ENCODE measurements around the gene TBXAS1. TPM values are rescaled to one million over a fixed set of nuclear protein-coding genes. Genes with fewer than 3 reads are reported as not detected.

TBXAS1 gene
- total RNA-seq (2014; rRNA removed; shearing (Covaris generic)), result 14.5 and 16.8 TPM in 2 replicates

DNA sequence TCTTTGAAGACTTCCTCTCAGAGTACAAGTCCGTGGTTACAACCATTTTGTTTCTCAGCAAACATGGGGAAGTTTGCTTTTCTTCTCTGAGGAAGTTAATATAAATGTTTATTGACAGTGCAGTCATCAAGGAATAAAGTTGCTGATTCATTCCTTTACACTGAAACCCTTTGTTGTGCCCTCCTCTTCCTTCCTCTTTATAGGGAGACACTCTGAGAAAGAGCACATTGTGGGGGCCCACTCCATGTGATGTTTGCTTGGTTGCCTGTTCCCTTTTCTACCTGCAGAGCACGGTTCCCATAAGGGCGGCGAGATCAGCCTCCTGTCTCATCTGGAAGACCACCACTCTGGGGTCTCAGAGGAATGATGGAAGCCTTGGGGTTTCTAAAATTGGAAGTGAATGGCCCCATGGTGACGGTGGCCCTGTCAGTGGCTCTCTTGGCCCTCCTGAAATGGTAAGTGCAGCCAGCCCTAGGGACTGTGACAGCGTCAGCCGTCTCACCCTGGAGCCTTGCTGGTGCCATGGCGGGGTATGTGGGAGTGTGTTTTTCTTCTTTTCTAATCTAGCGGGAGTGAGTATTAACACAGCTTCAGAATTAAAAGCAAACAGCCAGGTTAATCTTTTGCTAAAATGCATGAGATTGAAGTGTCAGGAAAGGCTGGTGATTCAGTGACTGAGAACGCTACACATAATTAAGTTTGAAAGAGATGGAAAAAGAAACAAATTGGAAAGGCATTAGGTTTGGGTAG, at the start of gene TBXAS1:
Gene TBXAS1, plus strand, starts transcription at position 240 of the 750 bp plus-strand sequence. Its CDS starts 127 bp downstream, at position 367.
- peak; percentile 22 for DNase-seq (ENCODE audit: low spot score)

GRCh38 chr7:139782932-139783331, 46.1 kb upstream of the TBXAS1 start:
- DNase-seq (ENCODE audit: low spot score), result no peak

DNA sequence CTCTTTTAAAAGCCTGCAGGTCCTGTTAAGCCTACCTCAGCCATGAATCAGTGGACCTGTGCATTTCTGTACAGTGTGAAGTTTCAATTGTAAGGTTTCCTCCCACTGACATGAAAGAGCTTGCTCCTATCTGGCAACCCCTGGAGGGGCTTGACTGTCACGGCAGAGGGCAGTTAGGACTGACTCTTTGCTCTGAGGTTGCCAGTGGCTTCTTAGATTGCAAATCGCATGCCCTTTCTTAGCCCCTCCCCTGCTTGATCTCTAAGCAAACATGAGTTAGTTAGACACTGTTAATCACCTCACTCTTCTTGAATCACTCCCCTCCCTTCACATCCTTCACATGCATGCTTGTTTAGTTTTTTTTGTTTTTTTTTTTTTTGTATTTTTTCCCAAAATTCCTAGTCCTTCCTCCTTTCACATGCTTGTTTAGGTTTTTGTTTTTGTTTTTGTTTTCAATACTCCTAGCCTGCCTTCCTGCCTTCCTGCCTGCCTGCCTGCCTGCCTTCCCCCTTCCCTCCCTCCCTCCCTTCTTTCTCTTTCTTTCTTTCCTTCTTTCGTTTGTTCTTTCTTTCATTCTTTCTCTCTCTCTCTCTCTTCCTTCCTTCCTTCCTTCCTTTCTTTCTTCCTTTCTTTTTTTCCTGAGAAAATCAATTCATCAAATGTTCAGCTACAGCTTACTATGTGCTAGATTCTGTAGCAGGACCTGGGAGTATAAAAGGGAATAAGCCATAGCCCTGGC, 45.2 kb upstream of the TBXAS1 start:
- DNase-seq (ENCODE audit: low spot score), result no peak

DNA sequence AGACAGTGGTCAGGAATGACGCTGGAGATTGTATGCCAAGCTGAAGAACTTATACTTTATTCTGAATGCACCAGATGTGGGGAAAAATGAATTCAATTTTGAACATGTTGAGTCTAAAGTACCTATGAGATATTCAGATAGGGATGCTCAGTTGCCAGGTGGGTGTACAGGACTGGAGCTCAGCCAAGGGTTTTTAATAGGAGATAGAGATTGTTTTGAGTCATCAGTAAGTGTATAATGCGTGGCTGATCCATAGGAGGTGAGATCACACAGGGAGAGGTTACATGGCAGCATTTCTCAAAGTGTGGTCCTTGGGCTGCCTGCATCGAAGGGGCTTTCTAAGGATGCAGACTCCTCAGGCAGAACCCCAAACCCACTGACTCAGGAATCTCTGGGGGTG, 44.4 kb upstream of the TBXAS1 start:
- DNase-seq (ENCODE audit: low spot score), result no peak

- DNase-seq (ENCODE audit: low spot score), result no peak
These were observed 37.7 kb upstream of the TBXAS1 start for GRCh38 chr7:139791316-139791715.

GRCh38 chr7:139797607-139798006, 31.5 kb upstream of the TBXAS1 start:
- no peak for DNase-seq (ENCODE audit: low spot score)

GRCh38 chr7:139798221-139798620, 30.8 kb upstream of the TBXAS1 start:
- no peak for DNase-seq (ENCODE audit: low spot score)

DNA sequence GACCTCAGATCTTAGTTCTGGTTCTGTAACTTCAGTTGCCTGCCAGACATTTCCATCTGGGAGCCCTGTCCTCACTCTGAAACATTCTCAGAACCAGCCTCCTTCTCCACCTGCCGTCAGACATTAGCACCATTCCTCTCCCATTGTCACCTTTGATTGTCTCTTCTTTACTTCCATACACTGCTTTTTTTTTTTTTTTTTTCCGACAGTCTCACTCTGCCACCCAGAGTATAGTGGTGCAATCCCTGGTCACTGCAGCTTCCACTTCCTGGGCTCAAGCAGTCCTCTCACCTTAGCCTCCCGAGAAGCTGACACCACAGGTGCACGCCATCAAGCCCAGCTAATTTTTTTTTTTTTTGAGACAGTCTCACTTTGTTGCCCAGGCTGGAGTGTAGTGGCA, 30.2 kb upstream of the TBXAS1 start:
- no peak for DNase-seq (ENCODE audit: low spot score)

- no peak for DNase-seq (ENCODE audit: low spot score)
These were observed 29.5 kb upstream of the TBXAS1 start for GRCh38 chr7:139799586-139799985.

DNA sequence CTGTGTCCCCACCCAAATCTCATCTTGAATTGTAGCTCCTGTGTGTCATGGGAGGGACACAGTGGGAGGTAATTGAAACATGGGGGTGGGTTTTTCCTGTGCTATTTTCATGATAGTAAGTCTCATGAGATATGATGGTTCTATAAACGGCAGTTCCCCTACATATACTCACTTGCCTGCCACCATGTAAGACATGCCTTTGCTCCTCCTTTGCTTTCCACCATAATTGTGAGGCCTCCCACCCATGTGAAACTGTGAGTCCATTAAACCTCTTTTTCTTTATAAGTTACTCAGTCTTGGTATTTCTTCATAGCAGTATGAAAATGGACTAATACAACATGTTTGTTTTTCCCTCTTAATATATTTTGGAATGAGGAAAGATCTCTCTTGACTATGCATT, 24.5 kb upstream of the TBXAS1 start:
- no peak for DNase-seq (ENCODE audit: low spot score)

DNA sequence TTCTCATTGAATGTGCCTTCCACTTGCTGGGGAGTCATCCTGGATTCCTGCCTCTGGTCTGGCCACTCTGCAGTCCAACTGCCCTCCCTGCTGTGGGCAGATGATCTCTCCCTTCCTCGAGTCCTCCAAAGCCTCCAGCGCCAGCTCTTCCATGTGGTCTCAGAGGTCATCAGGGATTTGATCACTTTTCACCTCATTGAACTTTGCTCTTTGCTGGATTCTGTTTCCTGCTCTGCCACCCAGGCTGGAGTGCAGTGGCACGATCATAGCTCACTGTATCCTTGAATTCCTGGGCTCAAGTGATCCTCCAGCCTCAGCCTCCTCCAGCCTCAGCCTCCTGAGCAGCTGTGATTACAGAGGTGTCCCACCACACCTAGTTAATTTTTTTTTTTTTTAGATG, 22.1 kb upstream of the TBXAS1 start:
- DNase-seq (ENCODE audit: low spot score), result no peak

DNA sequence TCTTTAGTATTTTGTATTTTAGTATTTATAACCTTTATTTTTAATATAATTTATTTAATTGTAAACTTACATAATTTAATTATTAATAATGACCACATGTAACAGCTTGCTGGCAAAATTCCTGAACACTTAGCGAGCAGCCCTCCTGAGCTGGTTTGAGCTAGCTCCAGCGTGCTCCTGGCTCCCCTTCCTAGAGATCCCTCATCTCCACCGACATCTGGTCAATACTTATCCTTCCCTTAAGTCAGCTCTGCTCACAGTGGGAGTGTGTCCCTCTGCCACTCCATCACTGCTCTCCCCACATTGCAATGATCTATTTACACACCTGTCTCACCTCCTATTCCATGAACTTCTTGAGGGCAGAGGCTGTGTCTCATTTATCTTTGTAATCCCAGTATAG, 20.6 kb upstream of the TBXAS1 start:
- DNase-seq (ENCODE audit: low spot score), result no peak

- no peak for DNase-seq (ENCODE audit: low spot score)
These were observed 20.1 kb upstream of the TBXAS1 start for GRCh38 chr7:139808846-139809442.

DNA sequence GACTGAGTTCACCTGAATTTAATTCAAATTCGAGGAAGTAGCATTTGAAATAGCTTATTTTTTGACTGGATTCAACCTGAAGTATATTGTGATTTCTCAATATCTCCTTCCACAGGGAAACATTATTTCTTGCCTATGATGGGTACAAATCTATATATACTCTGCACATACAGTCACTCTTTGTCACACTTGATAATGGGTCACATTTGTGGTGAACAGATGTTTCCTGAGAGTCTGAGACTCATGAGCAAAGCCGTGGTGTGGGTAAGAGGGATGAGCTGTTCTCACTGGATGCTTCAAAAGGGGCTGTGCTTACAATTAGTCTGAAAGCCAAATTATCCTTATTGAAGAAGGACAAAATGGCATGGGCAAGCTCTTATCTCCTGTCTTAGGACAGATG, 18.0 kb upstream of the TBXAS1 start:
- no peak for DNase-seq (ENCODE audit: low spot score)

- DNase-seq (ENCODE audit: low spot score), result no peak
These were observed 15.9 kb upstream of the TBXAS1 start for GRCh38 chr7:139813151-139813550.

GRCh38 chr7:139813689-139814088, 15.4 kb upstream of the TBXAS1 start:
- DNase-seq (ENCODE audit: low spot score), result no peak

DNA sequence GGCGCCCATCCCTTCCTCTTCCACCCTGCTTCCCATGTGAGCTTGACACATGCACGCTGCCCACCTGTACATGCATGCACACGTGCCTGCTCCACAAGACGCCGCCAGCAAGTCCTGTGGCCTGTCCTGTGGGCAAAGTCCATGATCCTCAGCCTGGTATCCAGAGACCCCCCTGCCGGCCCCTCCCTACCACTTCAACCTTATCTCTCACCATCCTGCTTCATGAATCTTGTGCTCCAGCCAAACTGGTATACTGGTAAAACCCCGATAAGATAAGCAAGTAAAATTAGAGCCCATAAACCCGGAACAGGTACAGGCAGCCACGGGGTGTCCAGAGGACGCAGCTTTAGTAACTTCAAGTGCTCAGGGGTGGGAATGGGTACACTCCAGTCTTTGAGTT, 11.8 kb upstream of the TBXAS1 start:
- DNase-seq (ENCODE audit: low spot score), result no peak

DNA sequence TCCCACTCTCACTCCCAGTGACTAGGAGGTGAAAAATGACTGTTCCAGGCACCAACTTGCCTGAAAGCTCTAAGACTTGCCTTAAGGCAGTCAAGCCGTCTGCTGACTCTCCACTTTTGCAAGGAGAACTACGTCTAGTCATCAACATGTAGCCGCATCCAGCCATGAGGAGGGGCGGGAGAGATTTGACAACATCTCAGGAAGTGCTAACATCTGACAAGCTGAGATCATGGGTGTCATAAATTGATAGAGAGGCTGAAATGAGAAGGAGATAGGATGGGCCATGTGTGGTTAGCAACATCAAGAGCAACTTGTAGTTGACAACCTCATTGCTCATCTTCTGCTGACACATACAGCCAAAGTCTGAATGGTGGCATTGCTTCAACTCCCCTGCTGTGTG, 9.0 kb upstream of the TBXAS1 start:
- no peak for DNase-seq (ENCODE audit: low spot score)

GRCh38 chr7:139821349-139822105, 7.5 kb upstream of the TBXAS1 start:
- no peak for DNase-seq (ENCODE audit: low spot score)

GRCh38 chr7:139822855-139823254, 6.2 kb upstream of the TBXAS1 start:
- no peak for DNase-seq (ENCODE audit: low spot score)

DNA sequence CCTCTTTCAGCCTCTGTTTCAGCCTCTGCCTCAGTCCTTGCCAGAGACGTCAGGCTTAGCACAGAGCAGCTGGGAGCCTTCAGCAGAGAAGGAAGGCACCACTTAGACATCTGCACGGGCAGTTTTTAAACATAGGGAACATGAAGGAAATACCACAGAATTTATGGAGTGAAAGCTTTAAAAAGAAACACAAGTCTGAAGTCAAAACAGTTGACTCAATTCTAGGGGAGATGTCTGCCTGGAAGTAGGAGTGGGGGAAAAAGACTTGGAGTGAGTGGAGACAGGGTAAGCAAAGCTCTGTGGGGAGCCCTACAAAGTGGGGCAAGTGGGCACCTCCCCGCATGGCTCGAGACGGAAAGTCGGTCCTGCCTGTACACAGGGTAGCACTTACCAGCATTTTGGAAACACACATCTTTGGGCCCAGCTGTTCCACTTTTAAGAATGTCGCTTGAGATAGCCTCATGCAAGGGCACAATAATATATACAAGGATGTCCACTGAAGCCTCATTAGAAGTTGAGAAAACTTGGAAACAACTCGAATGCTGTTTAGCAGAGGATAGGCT, 5.0 kb upstream of the TBXAS1 start:
- DNase-seq (ENCODE audit: low spot score), result no peak

Measured in H4 (cell line).